Activated T-cell treated with anti-CD3 and anti-CD28 coated beads, Interleukin-2, amount 50 U/mL, for 4 hours (primary cell): Measurements from ENCODE around the gene SEC16B. TPM values are rescaled to one million over a fixed set of nuclear protein-coding genes. Genes with fewer than 3 reads are reported as not detected.

Experiments used
- ATAC-seq, 2 donors: fragments of 200-7000 bp; cut with Tn5 transposase; one replicate each; pipeline ENCODE4 v1.10.0; 2021
- DNase-seq: peaks from one replicate; pipeline ENCODE4 v3.0.0-alpha.2; 2020
- H3K27me3 Mint-ChIP-seq: one replicate; pipeline ENCODE4 v1.8.0; 2021; ENCODE audit warnings: low read depth, mixed read lengths
- H3K36me3 Mint-ChIP-seq: one replicate; pipeline ENCODE4 v1.8.0; 2022; ENCODE audit warnings: mixed read lengths; ENCODE audit not compliant: insufficient read depth
- H3K4me1 Mint-ChIP-seq: one replicate; pipeline ENCODE4 v1.8.0; 2021; ENCODE audit warnings: low read depth, mixed read lengths
- H3K4me3 Mint-ChIP-seq: one replicate; pipeline ENCODE4 v1.8.0; 2021; ENCODE audit warnings: mild to moderate bottlenecking, moderate library complexity, mixed read lengths
- H3K9me3 Mint-ChIP-seq: one replicate; pipeline ENCODE4 v1.8.0; 2021; ENCODE audit warnings: mixed read lengths
- total RNA-seq, 3 donors: library from RNA; stranded (reverse); gene quantifications; one replicate each; pipeline ENCODE4 v1.2.1, GENCODE V29; 2021

SEC16B gene
- total RNA-seq, 3 donors from 2014 or later = not detected

DNA sequence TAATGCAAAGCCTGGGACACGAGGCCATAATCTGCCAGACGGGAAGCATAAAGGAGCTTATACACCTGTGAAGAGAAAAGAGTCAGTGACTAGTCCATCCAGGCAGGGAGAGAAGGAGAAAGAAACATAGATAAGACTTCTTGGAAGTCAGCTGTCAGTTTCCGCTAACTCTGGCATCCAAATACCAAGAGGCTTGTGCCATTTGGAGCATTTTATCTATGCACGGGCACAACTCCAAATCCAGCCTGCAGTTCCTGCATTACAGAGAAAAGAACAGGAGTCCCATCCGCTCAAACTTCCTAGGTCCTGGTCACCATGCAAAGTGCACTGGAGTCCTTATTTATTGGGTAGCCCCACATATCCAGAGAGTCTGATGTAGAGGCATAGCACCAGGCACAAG, 27.9 kb downstream of the SEC16B start:
- no peaks in the 10 kb centered on the region for H3K9me3 Mint-ChIP-seq
- no peaks in the 10 kb centered on the region for H3K4me1 Mint-ChIP-seq
- H3K4me3 Mint-ChIP-seq = no peak overlapping the region
- no peak for DNase-seq
- H3K36me3 Mint-ChIP-seq = no peaks in the 10 kb centered on the region
- H3K27me3 Mint-ChIP-seq = no peaks in the 10 kb centered on the region
- no peak for ATAC-seq

DNA sequence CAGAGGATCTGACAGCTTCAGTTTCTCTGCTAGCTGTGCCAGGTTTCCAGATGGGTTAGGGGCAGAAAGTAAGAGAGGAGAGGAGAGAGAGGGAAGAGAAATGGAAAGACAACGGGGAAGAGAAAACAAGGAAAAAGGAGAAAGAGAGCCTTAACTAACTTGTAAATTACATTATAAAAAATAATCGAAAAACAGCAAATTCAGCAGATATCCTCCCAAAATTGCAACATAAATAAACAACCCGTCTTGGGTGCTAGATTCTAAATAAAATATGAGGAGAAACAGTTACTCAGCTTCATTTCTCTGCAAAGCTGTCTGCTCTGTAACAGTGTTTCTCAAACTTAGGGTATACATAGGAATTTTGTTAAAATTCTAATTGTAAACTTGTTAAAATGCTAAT, 29.2 kb downstream of the SEC16B start:
- no peaks in the 10 kb centered on the region for H3K9me3 Mint-ChIP-seq
- H3K4me1 Mint-ChIP-seq = no peaks in the 10 kb centered on the region
- H3K4me3 Mint-ChIP-seq = no peak overlapping the region
- DNase-seq (no peak), ATAC-seq (no peak)
- no peaks in the 10 kb centered on the region for H3K27me3 Mint-ChIP-seq
- no peaks in the 10 kb centered on the region for H3K36me3 Mint-ChIP-seq

DNA sequence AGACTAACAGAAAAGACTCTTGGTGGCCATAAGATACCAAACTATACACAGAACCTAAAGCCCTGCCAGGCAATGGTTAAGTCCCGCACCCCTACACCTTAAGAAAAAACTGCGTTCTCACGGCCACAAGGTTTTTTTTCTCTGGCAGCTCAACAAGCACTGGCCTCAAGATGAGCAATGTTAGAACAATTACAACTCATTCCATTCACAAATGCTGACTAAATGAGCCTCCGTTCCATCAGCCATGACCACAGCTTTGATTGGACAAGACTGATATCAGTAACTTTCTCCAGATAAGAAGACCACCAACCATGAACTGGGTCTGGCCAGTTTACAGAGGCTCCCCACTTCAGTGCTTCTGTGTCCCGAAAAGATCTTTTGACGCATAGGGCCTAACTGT, 31.9 kb downstream of the SEC16B start:
- DNase-seq (no peak), ATAC-seq (no peak)
- H3K9me3 Mint-ChIP-seq = no peaks in the 10 kb centered on the region
- no peaks in the 10 kb centered on the region for H3K4me1 Mint-ChIP-seq
- H3K36me3 Mint-ChIP-seq = no peaks in the 10 kb centered on the region
- no peaks in the 10 kb centered on the region for H3K27me3 Mint-ChIP-seq
- no peak overlapping the region for H3K4me3 Mint-ChIP-seq

DNA sequence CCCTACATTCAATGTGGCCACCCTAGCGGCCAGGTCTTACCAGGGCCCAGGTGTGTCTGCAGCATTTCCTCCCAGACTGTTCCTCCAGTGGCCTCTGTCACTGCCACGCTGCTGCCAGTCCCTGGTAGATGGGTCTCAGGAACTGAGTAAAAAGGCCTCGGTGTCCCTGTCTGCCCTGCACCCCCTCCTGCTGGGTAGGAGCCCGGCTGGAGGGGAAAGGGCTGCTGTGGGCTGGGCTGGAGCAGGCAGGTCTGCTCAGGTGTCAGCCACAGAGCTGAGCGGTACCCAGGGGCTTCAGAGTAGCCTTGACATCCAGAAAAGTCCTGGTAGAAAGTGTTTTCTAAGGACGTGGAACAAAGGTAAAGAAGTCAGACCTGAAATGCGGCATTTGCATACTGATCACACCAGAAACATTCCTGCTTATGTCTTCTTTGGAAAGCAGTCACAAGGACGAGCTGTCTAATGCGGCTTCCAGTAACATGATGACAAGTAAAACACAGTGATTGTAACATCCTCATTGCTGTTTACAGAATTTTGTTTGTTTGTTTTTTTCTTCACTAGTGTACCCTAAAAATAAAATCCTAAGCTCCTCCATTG, 32.6 kb downstream of the SEC16B start:
- no peaks in the 10 kb centered on the region for H3K36me3 Mint-ChIP-seq
- DNase-seq = no peak
- no peaks in the 10 kb centered on the region for H3K9me3 Mint-ChIP-seq
- H3K4me3 Mint-ChIP-seq = no peak overlapping the region
- H3K4me1 Mint-ChIP-seq = no peaks in the 10 kb centered on the region
- ATAC-seq = no peak
- no peaks in the 10 kb centered on the region for H3K27me3 Mint-ChIP-seq

DNA sequence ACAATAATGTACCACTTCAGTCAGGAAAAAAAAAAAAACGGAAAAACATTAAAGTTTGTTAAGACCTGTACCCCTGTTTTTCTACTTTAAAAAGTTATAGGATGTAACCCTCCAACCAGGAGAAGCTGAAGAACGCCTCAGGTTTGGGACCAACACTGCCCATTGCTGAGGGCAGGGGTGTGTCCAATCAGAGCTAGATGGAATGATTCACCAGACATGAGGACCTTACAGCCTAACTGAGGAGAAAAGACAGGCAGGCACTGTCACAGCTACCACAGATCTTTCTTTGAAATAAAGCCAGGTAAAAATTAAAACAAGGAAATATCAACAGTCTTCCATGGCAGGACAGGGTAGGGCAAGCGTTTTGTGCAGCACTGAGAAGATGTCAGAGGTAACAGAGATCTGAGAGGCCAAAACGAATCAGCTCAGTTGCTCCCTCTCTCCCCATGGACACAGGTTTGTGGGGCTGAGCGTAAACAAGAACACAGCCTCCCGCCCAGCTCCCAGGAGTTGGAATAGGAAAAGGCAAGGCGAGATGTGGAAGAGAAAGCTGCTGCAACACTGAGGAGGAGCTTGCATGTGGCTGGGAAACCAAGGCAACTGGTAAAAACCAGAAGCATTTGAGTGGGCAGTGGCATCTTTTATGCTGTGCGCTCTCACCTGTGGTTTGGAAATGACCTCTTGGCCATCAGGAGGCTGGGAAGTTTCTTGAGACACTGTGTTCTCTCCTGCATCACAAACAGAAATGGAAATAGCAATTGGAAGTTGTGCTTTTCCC, 34.0 kb downstream of the SEC16B start:
- H3K27me3 Mint-ChIP-seq = no peaks in the 10 kb centered on the region
- DNase-seq = no peak
- H3K4me1 Mint-ChIP-seq = no peaks in the 10 kb centered on the region
- no peaks in the 10 kb centered on the region for H3K36me3 Mint-ChIP-seq
- ATAC-seq = no peak
- no peaks in the 10 kb centered on the region for H3K9me3 Mint-ChIP-seq
- H3K4me3 Mint-ChIP-seq = no peak overlapping the region

DNA sequence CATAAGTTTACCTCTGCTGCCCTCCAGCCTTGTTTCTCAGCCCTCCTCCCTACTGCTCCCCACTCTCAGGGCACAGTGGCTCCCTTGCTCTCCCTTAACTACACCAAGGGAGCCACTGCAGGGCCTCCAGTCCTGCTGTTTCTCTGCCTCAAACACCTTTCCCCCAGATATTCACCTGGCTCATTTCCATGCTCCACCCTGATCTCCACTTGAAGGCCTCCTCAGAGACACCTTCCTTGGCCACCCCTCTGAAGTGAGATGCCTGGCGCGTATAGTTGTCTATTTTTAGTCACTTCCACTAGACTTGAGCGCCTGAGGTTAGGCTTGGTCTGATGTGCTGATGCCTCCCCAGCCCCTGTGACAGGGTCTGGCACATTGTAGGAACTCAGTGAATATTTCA, 34.9 kb downstream of the SEC16B start:
- no peaks in the 10 kb centered on the region for H3K9me3 Mint-ChIP-seq
- H3K27me3 Mint-ChIP-seq = no peaks in the 10 kb centered on the region
- no peaks in the 10 kb centered on the region for H3K36me3 Mint-ChIP-seq
- no peak overlapping the region for H3K4me3 Mint-ChIP-seq
- DNase-seq (no peak), ATAC-seq (no peak)
- no peaks in the 10 kb centered on the region for H3K4me1 Mint-ChIP-seq

DNA sequence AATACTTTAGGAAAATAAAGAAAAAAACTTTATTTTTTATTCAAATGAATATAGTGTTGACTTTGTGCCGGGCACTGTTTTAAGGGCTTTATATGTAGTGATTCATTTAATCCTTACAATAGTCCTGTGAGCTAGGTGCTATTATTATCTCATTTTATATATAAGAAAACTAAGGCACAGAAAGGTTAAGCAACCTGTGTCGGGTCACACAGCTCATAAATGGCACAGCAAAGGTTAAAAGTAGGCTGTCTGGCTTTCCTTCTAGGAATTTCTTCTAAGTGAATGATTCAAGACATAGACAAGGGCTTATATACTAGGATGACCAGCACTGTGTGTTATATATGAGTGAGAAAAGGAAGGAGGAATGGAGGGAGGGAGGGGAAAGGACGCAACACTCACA, 35.4 kb downstream of the SEC16B start:
- Mint-ChIP-seq H3K4me3 (no peak overlapping the region), H3K27me3 (no peaks in the 10 kb centered on the region), H3K36me3 (no peaks in the 10 kb centered on the region), H3K9me3 (no peaks in the 10 kb centered on the region), H3K4me1 (no peaks in the 10 kb centered on the region)
- DNase-seq = no peak
- no peak for ATAC-seq

DNA sequence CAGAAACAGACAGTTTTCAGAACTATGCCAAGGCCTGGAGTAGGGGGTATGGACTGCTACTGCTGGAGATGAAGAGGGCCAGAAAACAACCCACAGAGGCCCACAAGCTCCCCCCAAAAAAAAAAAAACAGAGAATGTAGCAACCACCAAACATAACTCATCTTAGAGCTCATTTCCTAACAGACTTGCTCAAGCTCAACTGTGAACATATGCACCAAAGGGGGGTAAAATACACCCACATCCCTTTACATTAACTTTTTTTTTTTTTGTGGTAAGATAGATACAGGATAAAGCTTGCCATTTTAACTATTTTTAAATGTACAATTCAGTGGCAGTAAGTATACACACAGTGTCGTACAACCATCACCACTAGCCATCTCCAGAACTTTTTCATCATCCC, 36.0 kb downstream of the SEC16B start:
- no peak for ATAC-seq
- no peak for DNase-seq
- no peaks in the 10 kb centered on the region for H3K9me3 Mint-ChIP-seq
- no peaks in the 10 kb centered on the region for H3K36me3 Mint-ChIP-seq
- no peak overlapping the region for H3K4me3 Mint-ChIP-seq
- no peaks in the 10 kb centered on the region for H3K27me3 Mint-ChIP-seq
- no peaks in the 10 kb centered on the region for H3K4me1 Mint-ChIP-seq

DNA sequence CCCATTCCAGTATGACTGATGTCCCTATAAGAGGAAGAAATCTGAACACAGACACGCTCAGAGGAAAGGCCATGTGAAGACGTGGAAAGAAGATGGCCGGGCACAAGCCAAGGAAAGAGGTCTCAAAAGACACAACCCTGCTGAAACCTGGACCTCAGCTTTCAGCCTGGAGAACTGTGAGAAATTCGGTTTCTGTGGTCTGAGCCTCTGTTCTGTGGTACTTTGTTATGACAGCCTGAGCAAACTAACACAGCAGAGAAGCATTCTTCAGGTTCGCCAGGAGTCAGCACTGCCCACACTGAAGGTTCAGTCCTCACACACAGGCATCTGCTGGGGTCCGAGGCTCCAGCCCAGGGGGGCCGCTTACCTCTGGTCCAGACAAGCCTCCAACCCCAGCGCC, 37.7 kb downstream of the SEC16B start:
- ATAC-seq (no peak), DNase-seq (no peak)
- Mint-ChIP-seq H3K27me3 (no peaks in the 10 kb centered on the region), H3K36me3 (no peaks in the 10 kb centered on the region), H3K9me3 (no peaks in the 10 kb centered on the region), H3K4me1 (no peaks in the 10 kb centered on the region), H3K4me3 (no peak overlapping the region)

DNA sequence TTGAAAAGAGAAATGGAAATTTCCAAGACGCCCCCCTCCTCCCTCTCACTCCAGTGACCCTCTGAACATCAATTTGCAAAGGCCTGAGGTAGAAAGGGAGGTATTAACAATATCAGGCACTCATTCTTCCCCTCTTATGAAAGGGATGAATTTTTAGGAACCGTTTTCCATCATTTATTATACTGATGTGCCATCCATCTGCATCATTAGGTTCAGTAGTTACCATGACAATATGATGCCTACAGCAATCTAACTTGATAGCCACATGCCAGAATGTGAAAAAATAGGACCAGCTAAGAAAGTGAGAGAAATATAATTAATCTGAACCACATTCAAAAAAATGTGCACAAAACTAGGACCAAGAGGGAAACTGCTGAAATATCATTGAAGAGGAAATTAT, 40.9 kb downstream of the SEC16B start:
- H3K27me3 Mint-ChIP-seq = no peaks in the 10 kb centered on the region
- H3K4me3 Mint-ChIP-seq = no peak overlapping the region
- no peaks in the 10 kb centered on the region for H3K36me3 Mint-ChIP-seq
- H3K9me3 Mint-ChIP-seq = no peaks in the 10 kb centered on the region
- ATAC-seq = no peak
- no peak for DNase-seq
- no peaks in the 10 kb centered on the region for H3K4me1 Mint-ChIP-seq

DNA sequence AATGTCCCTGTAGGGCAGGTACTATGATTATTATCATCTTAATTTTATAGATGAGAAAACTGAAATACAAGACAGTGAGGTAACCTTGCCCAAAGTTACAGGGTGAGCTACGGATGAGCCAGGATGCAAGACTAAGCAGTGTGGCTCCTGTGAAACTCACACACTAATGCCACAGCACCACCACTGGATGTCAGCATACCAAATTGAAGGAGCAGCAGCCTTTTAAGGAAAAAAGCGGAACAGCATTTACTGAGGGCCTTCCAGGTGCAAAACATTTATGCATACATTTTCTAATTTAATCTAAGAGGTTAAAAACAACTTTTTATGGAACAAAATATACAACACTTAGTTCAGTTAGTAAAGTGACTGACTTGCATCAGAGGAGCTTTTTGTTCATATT, 41.7 kb downstream of the SEC16B start:
- DNase-seq = no peak
- ATAC-seq = no peak
- Mint-ChIP-seq H3K27me3 (no peaks in the 10 kb centered on the region), H3K9me3 (no peaks in the 10 kb centered on the region), H3K4me1 (no peaks in the 10 kb centered on the region), H3K4me3 (no peak overlapping the region), H3K36me3 (no peaks in the 10 kb centered on the region)

DNA sequence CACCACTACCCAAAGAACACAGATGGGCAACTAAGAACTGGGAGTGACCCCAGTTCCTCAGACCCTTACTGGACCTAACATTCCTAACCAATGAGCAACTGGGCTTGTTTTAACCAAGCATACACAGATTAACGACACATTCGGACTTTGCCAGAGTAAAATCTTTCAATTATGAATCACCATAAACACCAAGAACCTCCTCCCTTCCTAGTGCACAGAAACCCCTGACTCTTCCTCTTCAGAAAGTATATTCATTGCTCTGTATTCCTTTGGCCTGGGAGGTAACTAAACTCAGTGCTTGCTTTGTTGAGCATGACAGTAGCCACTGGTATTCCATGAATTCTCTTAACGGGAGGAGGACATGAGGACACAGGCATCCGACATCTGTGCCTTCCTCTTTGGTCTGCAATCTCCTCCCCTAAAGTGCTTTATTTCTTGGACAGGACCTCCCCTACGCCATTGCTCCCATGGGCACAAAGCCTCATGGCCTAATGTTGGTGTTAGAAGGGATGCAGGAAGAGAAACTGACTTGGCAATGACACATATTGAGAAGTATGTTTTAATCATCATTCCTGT, 42.7 kb downstream of the SEC16B start:
- DNase-seq (no peak), ATAC-seq (no peak)
- H3K27me3 Mint-ChIP-seq = no peaks in the 10 kb centered on the region
- H3K9me3 Mint-ChIP-seq = no peaks in the 10 kb centered on the region
- H3K4me3 Mint-ChIP-seq = no peak overlapping the region
- H3K4me1 Mint-ChIP-seq = no peaks in the 10 kb centered on the region
- H3K36me3 Mint-ChIP-seq = no peaks in the 10 kb centered on the region

DNA sequence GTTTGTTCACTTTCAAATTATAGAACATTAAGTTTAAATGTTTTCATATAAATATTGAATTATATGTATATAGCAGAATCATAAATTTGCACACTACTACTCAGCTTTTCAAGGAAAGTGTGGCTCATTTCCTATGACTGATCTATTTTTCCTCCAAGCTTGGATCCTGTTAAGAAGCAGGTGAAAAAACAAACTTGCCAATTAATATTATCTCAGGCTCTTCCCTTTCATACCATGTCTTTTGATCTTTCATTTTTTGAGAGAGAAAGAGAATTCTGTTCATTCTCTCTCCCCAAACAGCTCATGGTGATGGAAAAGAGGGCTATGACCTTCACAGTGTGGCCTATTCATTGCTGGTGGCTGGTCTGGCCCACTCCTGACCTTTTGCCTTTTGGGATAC, 43.7 kb downstream of the SEC16B start:
- Mint-ChIP-seq H3K36me3 (no peaks in the 10 kb centered on the region), H3K4me1 (no peaks in the 10 kb centered on the region), H3K9me3 (no peaks in the 10 kb centered on the region), H3K27me3 (no peaks in the 10 kb centered on the region), H3K4me3 (no peak overlapping the region)
- no peak for ATAC-seq
- DNase-seq = no peak

DNA sequence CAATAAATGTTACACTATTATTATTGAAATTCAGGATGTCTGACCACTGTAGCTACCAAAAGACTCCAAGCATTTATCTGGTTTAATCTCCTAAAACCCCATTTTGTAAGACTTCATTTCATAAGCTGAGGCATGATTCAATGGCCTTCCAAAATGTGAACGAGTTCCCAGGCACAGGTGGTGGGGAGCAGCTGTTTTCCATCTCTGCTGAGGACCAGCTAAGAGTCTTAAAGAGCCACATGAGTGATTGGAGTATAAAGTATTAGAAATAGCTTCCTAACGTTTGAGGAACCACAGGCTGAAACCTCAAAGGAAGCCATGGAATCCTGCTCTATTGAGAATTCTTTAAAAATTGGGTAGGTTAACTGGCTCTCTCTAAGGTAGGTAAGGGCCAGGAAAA, 44.9 kb downstream of the SEC16B start:
- ATAC-seq = no peak
- Mint-ChIP-seq H3K27me3 (no peaks in the 10 kb centered on the region), H3K4me1 (no peaks in the 10 kb centered on the region), H3K36me3 (no peaks in the 10 kb centered on the region), H3K9me3 (no peaks in the 10 kb centered on the region), H3K4me3 (no peak overlapping the region)
- DNase-seq = no peak

DNA sequence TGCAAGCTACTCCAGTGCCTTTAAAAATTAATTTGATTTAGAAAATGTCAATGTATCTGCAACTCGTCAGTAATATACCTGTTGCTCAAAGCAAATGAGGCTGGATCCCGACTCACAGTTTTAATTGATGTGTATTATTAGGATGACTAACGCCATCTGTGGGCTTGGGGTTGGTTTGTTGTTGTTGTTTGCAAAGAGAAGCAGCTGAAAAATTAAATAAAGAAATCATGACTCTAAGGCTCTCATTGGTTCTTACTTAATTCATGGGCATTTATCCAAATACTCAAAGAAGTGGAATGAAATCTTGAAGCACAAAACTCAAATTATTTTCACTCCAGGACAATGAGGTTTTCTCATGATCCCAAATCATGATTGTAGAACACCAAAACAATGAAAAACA, 46.4 kb downstream of the SEC16B start:
- Mint-ChIP-seq H3K9me3 (no peaks in the 10 kb centered on the region), H3K36me3 (no peaks in the 10 kb centered on the region), H3K27me3 (no peaks in the 10 kb centered on the region), H3K4me1 (no peaks in the 10 kb centered on the region), H3K4me3 (no peak overlapping the region)
- DNase-seq = no peak
- no peak for ATAC-seq
